ENCODE measurements around the gene ATP6V0A1.
"Not testable (repeated sequence)": the region's sequence is repeated elsewhere in the genome, so short reads cannot be mapped to it uniquely, and the experiment has no call there.

GRCh38 chr17:42417981-42418380, 40.7 kb upstream of the ATP6V0A1 start:
- TF ChIP-seq, protein P1, sequence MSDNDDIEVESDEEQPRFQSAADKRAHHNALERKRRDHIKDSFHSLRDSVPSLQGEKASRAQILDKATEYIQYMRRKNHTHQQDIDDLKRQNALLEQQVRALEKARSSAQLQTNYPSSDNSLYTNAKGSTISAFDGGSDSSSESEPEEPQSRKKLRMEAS (IDR thresholded peaks at IDR 0.05; ENCODE audit: low read depth, low read length): not testable (repeated sequence)
- not testable (repeated sequence) for TF ChIP-seq CTCF (IDR thresholded peaks at IDR 0.05; ENCODE audit: low read depth, low read length); POLR2A (IDR thresholded peaks at IDR 0.05; ENCODE audit: extremely low read depth, insufficient read length); MYC (IDR thresholded peaks at IDR 0.05; ENCODE audit: low read depth, low read length)

Data from NB4 (cell line).